HL-60 (cell line): Measurements from ENCODE around the gene FIGN.

Experiments used
- CTCF ChIP-seq: IDR thresholded peaks from one replicate; pipeline ENCODE4 v1.5.1; 2011; ENCODE audit warnings: low read length, control low read depth, inconsistent platforms; ENCODE audit not compliant: insufficient read depth
- GABPA ChIP-seq: IDR thresholded peaks from 2 replicates; pipeline ENCODE4 v1.6.1; 2012; ENCODE audit warnings: low read depth
- POLR2AphosphoS5 ChIP-seq: IDR thresholded peaks from 2 replicates; pipeline ENCODE4 v1.6.1; 2012; ENCODE audit warnings: low read depth
- REST ChIP-seq: IDR thresholded peaks from 2 replicates; pipeline ENCODE4 v1.6.1; 2012; ENCODE audit warnings: low read depth; ENCODE audit not compliant: insufficient replicate concordance

GRCh38 chr2:163711699-163712098 lies 24.1 kb downstream of the FIGN start:
- TF ChIP-seq POLR2AphosphoS5: no peak
- TF ChIP-seq CTCF: no peak
- no peak for TF ChIP-seq GABPA
- no peak for TF ChIP-seq REST
